Adrenal gland (tissue), 5 donors: Measurements from ENCODE around the gene ITPR1.

ENCODE experiments used
- CTCF ChIP-seq, 6 experiments: fragments of 450-650 bp in 4 of 6; fragments of 200-600 bp in 2 of 6; sonication (generic) in 1 of 6; IDR thresholded peaks; 1 replicate in 5 of 6; 2 replicates in 1 of 6; pipeline versions ENCODE4 v1.5.1 to v1.8.0; 2016 to 2021; ENCODE audit warnings: antibody characterized with exemption in 6 of 6, mild to moderate bottlenecking in 2 of 6, moderate library complexity in 1 of 6
- POLR2A ChIP-seq, 2 donors: fragments of 450-650 bp; IDR thresholded peaks; one replicate each; pipeline ENCODE4 v1.6.1; 2017; ENCODE audit warnings: antibody characterized with exemption in 2 of 2, mild to moderate bottlenecking in 2 of 2, moderate library complexity in 1 of 2
- donor health status: DM: no; HTN: no; CAD: no.

GRCh38 chr3:4656626-4657328 lies 163.6 kb downstream of the ITPR1 start:
- TF ChIP-seq CTCF (IDR thresholded peaks at IDR 0.05) (no peak), POLR2A (IDR thresholded peaks at IDR 0.05) (no peak)
